GM21825 (cell line): ENCODE results near the gene FAM43B.

Experiments used
- ATAC-seq: cut with Tn5 transposase; IDR thresholded peaks from one replicate; pipeline ENCODE4 v1.9.1; 2021; ENCODE audit warnings: mild to moderate bottlenecking, moderate library complexity; ENCODE audit not compliant: unreplicated experiment

The FAM43B gene

GRCh38 chr1:20551161-20551560, 1.2 kb upstream of the FAM43B start:
- ATAC-seq = no peak

DNA sequence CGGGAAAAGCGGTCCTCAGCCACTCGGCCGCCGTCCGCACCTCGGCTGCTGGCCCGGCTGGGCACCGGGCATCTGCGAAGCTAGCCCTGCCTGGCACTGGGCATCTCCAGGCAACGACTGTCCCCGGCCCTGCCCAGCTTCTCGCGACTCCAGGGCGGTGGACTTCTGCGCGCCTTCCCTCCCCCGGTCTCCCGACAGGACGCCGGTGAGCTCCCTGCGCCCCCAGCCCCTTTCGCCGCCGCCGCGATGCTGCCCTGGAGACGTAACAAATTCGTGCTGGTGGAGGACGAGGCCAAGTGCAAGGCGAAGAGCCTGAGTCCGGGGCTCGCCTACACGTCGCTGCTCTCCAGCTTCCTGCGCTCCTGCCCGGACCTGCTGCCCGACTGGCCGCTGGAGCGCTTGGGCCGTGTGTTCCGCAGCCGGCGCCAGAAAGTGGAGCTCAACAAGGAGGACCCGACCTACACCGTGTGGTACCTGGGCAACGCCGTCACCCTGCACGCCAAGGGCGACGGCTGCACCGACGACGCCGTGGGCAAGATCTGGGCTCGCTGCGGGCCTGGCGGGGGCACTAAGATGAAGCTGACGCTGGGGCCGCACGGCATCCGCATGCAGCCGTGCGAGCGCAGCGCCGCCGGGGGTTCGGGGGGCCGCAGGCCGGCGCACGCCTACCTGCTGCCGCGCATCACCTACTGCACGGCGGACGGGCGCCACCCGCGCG, 514 bp downstream of the FAM43B start:
- no peak for ATAC-seq

DNA sequence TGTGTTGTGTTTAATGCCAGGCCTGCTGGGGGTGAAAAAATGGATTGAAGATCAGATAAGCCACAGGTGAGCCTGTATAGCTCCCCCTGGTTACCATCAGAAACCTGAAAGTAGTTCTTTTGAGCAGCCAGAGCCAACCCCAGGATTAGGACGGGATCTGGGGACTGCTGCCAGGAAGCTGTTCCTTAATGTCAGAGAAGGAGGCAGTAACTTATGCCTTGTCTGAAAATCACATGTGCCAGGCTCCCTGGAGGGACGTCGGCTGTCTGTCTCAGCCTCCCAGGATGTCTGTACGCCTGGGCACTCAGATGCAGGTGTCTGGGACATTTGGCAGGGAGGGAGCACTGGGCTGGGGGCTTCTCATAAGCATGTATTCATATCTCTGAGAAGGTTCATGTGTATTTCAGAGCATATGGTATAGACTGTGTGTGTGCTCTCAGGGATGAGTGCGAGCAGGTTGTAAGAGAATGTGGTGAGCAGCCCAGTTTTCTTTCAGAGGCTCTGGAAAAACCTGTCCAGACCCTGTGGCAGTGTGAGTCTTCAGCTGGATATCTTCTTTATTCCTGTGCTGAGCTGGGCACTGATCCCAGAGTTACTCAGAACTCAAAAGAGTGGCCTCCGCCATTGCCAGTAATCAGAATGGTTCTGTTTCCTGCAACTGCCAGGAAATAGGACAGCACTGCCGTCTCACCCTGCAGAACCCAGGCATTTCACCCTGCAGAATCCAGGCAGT, 2.8 kb downstream of the FAM43B start:
- no peak for ATAC-seq

DNA sequence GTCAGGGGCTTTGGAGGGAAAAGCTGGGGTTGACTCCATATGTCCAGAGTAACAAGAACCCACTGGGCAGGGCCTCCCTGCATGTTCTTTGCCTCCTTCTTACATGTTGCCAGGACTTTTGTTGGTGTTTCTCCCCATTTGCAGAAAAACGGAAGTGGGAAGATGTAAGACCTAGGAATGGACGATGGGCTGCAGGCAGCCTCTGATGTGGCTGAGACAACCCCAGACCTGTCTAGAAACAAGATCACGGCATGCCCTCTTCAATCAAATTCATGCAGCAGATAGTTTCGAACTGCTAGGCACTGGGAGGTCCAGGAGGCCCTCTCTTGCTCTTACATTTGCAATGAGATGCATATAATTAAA, 3.4 kb downstream of the FAM43B start:
- ATAC-seq = no peak

DNA sequence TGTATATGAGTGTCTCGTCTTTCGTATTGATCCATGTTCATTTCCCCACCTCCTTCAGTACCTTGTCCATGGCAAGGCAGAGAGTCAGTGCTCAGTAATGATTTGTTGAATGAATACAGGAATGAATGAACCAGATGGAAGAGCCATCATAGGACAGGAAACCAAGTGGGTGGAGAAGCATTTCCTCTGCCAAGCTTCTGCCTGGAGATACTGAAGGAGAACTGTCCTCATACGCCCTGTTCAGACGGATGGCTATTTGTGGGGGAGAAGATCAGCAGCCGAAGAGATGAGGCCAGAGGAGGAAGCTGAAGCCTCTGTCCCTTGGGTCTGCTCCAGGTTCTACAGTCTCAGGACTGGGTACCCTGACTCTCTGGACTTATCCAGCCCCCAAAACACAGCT, 5.8 kb downstream of the FAM43B start:
- no peak for ATAC-seq

DNA sequence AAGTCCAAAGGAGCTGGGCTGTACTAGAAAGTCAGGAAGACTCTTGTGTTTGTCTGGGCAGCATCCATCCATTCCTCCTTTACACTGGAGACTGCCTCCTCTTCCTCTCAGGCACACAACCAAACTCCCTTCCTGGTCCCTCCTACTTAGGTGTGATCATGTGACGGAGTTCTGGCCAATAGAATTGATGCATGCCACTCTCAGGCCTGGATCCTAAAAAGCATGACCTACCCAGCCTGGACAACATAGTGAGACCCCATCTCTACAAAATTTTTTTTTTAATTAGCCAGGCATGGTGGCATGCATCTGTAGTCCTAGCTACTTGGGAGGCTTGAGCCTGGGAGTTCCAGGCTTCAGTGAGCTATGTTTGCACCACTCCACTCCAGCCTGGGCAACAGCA, 8.6 kb downstream of the FAM43B start:
- ATAC-seq = no peak

- ATAC-seq = no peak
Measured at GRCh38 chr1:20565234-20565633, 12.9 kb downstream of the FAM43B start.

GRCh38 chr1:20569523-20570098, 17.2 kb downstream of the FAM43B start:
- ATAC-seq = no peak

DNA sequence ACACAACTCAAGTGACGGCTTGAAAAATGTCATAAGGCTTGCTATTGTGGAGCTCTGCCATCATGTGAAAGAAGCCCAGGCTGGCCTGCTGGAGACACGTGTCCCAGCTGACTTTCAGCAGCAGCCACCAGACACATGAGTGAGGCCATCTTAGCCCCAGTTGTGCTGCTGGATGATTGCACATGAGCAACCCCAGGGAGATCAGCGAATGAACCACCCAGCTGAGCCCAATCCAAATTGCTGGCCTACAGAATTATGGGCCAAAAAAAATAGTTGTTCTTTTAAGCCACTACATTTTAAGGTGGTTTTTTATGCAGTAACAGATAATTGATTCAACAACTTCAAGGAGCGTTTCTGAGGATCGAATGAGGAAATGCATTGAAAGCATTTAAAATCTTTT, 19.1 kb downstream of the FAM43B start:
- no peak for ATAC-seq

DNA sequence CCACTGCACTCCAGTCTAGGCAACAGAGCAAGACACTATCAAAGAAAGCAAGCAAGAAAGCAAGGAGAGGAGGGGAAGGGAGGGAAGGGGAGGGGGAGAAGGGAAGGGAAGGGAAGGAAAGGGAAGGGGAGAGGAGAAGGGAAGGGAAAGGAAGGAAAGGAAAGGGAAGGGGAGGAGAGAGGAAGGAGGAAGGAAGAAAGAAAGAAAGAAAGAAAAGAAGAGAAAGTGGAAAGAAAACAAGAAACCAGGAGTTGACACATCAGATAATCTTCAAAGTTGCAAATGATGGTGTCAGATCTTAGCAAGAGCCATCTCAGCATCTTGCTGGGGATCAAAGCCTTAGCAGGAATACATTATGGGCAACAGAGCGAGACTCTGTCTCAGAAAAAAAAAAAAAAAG, 21.6 kb downstream of the FAM43B start:
- no peak for ATAC-seq

DNA sequence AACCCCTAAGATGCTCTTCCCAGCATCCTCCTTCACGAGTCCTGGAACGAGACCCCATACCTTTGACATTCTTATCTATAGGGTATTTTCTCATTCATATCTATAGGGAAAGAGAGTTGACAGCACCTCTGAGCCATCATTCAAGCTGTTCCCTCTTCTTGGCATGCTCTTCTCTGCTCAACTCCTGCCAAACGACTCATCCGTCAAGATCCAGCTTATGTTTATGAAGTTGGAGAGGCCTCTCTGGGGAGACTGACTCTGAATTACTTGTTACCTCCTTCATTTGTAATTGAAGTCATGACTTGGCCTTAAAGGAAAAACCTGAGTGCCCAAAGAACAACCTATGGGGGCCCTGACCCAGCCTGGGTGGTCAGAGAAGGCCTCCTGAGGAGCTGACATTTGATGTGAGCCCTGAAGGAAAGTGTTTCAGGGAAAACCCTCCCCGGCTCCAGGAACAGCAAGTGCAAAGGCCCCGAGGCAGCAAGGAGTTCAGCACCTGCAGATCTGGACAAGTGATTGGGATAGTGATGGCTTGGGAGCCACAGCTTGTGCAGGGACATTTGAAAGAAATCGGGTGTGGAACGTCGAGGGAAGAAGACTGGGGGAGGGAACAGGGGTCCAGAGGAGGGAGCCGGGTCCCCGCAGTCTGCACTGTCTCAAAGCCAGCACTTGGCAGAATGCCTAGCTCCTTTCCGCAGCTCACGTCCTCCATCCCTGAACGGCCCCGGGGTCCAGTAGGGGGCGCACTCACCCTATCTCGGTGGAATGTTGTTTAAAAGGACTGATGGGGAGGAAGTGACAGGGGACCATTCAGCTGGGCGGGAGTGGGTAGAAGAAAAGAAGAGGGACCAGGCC, 22.5 kb downstream of the FAM43B start:
- ATAC-seq = no peak

- ATAC-seq = no peak
Measured at GRCh38 chr1:20575541-20576336, 23.4 kb downstream of the FAM43B start.

- ATAC-seq = no peak
Measured at GRCh38 chr1:20578062-20578461, 25.7 kb downstream of the FAM43B start.

- no peak for ATAC-seq
Measured at GRCh38 chr1:20578721-20579395, 26.5 kb downstream of the FAM43B start.

DNA sequence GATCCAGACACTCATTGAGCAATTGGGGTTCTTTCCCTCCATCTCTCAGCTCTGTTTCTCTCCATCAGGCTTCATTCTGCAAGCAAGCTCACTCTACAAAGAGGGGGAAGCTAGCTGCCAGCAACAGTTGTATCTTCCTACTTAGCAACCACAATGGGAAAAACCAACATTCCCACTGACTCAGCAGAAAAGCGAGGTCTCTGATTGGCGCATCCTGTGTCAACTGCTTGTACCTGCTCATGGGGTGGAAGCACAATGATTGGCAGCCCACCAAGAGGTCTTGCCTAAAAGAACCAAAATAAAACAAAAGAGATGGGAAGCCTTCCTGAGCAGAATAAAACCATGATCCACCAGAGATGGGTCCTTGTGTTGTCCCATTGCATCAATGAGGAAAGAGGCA, 32.5 kb downstream of the FAM43B start:
- no peak for ATAC-seq

DNA sequence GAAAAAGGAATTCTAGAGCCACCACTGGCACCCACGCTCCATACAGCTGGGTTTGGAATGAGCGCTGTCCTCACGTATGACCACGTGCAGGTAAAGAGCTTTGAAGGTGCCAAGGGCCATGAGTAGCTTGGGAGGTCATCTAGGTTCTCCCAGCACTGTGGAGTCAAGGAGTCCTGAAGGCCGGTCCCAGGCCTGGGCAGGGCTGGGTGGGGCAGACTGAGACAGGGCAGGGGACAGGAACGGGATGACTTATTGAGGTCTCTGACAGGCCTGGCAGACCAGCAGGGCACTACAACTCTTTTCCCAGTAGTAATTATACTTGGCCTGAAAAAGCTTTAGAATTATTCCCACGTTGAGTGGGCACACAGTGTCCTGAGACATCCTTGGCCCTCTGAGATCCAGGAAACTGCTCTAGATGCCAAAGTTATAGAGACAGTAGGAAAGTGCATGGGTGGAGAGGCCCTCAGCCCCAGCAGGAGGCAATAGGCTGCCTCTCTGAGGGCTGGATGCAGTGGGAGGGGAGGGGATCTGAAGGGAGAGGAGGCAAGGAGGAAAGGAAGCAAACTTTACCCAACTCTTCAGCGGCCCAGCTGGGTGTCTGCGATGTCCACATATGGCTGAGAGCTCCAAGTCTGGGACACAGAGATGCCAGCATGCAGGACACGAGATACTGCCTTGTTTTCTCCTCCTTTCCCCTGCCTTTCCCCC, 34.7 kb downstream of the FAM43B start:
- no peak for ATAC-seq

DNA sequence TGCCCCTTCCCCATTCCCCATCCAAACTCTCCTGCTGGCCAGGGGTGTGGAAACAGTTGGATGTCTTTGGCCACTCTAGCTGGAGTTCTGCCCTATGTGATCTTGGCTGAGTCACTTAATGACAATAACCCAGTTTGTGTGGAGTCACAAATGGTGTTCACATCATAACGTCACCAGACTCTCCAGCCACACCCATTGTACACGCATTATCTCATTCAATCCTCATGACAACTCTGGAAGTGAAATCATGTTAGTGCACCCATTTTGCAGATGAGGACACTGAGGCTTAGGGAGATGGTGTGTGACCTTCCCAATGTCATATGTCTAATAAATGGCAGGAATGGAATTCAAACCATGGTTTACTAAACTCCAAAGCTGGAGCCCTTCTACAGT, 35.3 kb downstream of the FAM43B start:
- ATAC-seq = no peak

DNA sequence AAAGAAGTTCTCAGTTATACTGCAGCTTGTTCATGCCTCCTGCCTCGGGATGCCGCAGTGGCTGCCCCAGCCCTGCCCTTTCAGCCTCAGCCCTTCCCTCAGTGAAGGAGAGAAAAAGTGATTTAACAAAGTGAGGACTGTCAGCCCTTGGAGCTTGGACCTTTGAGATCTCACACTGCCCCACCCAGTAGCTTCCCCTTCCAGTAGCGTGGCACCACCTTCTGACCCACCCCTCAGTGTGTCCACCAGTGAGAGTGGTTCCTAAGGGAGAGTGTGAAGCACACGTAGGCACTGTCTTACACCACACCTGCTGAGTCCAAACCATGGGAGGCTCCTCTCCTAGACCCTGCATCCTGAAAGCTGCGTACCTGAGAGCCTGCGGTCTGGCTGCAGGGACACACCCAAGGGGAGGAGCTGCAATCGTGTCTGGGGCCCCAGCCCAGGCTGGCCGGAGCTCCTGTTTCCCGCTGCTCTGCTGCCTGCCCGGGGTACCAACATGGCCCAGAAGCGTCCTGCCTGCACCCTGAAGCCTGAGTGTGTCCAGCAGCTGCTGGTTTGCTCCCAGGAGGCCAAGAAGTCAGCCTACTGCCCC, 36.4 kb downstream of the FAM43B start, which contains the start of gene CDA:
Gene CDA, plus strand, starts transcription at position 464 of the 592 bp plus-strand sequence. Its CDS starts 33 bp downstream, at position 497.
- ATAC-seq = no peak
